Left ventricle myocardium superior (tissue), 1 donor: ENCODE results near the gene C17orf113. TPM values are rescaled to one million over a fixed set of nuclear protein-coding genes. Genes with fewer than 3 reads are reported as not detected.
A peak's percentile ranks its signal among the peaks of the same experiment; 100 is the strongest.

ENCODE experiments used
- ATAC-seq: fragments of 200-7000 bp; cut with Tn5 transposase; one replicate; pipeline ENCODE4 v1.9.1; 2020; ENCODE audit warnings: mild to moderate bottlenecking, moderate library complexity
- DNase-seq: peaks from one replicate; pipeline ENCODE4 v3.0.0-alpha.2; 2020
- intact Hi-C: fragments of 100-400 bp; cut with micrococcal nuclease; formaldehyde crosslinking; loops from one replicate; pipeline ENCODE4 v1.11.0; 2022
- total RNA-seq: library from RNA; stranded (reverse); fragmentation: NEBNext Ultra II Directional; extraction: Animal tissue kit (Norgen Biotek cat#: 25700); gene quantifications from one replicate; pipeline ENCODE4 v1.2.1, GENCODE V29; 2021
- donor health status: DM: no; HTN: yes; CAD: no; lungs with severe emphysema.

C17orf113 gene
- total RNA-seq, 1 donor from 2014 or later, result 0.52 TPM

GRCh38 chr17:42000413-42001133, 49.8 kb downstream of the C17orf113 start:
- DNase-seq (no peak), ATAC-seq (peak; percentile 55)
- intact Hi-C loops, result no loop called here

- no peak for ATAC-seq
- intact Hi-C loops, result no loop called here
Measured at GRCh38 chr17:41998497-41998896, 51.9 kb downstream of the C17orf113 start.

GRCh38 chr17:41996855-41997164, 53.6 kb downstream of the C17orf113 start:
- intact Hi-C loops, result no loop called here
- DNase-seq, result no peak
- ATAC-seq, result no peak

More at GRCh38 chr17:41998497-41998896, 51.9 kb downstream of the C17orf113 start:
- DNase-seq, result no peak

- intact Hi-C loops, result no loop called here
- DNase-seq (no peak), ATAC-seq (peak; percentile 12)
Measured at GRCh38 chr17:41992576-41992975, 57.8 kb downstream of the C17orf113 start.

- no peak for ATAC-seq
- DNase-seq, result no peak
- intact Hi-C loops, result no loop called here
Measured at GRCh38 chr17:41989702-41990419, 60.5 kb downstream of the C17orf113 start.

GRCh38 chr17:41988418-41988817, 62.0 kb downstream of the C17orf113 start:
- ATAC-seq (no peak), DNase-seq (no peak)
- intact Hi-C loops, result no loop called here

Other genes starting within 250 kb of the C17orf113 start
- gene P3H4, start 238.7 kb downstream of the C17orf113 start, total RNA-seq, result 7.0 TPM
- gene FKBP10, start 237.6 kb downstream of the C17orf113 start, total RNA-seq, result 10.2 TPM
- gene NT5C3B, start 214.4 kb downstream of the C17orf113 start, total RNA-seq, result 19.3 TPM
- 0.12 TPM for gene KLHL10, start 212.8 kb downstream of the C17orf113 start, total RNA-seq
- 3.5 TPM for gene KLHL11, start 185.2 kb downstream of the C17orf113 start, total RNA-seq
- 24.5 TPM for gene ACLY, start 131.7 kb downstream of the C17orf113 start, total RNA-seq
- 0.52 TPM for gene ODAD4, start 120.0 kb downstream of the C17orf113 start, total RNA-seq
- gene CNP, start 83.8 kb downstream of the C17orf113 start, total RNA-seq, result 28.6 TPM
- gene DNAJC7, start 33.2 kb downstream of the C17orf113 start, total RNA-seq, result 76.6 TPM
- gene NKIRAS2, start 30.5 kb downstream of the C17orf113 start, total RNA-seq, result 44.8 TPM
- gene ZNF385C, start 47.9 kb upstream of the C17orf113 start, total RNA-seq, result 0.20 TPM
- gene DHX58, start 62.1 kb upstream of the C17orf113 start, total RNA-seq, result 3.8 TPM
- gene KAT2A, start 70.8 kb upstream of the C17orf113 start, total RNA-seq, result 26.1 TPM
- gene HSPB9, start 72.2 kb upstream of the C17orf113 start, total RNA-seq, result 0.12 TPM
- 47.1 TPM for gene RAB5C, start 104.4 kb upstream of the C17orf113 start, total RNA-seq
- 0.15 TPM for gene KCNH4, start 130.5 kb upstream of the C17orf113 start, total RNA-seq
- not detected for gene HCRT, start 134.9 kb upstream of the C17orf113 start, total RNA-seq
- 7.0 TPM for gene GHDC, start 143.9 kb upstream of the C17orf113 start, total RNA-seq
- 33.4 TPM for gene STAT5B, start 225.8 kb upstream of the C17orf113 start, total RNA-seq
- gene STAT5A, start 237.9 kb upstream of the C17orf113 start, total RNA-seq, result 13.8 TPM